Epithelial cell of esophagus (primary cell): ENCODE results near the gene RAB26.

Experiments used
- DNase-seq: peaks from one replicate; pipeline ENCODE4 v3.0.0; 2010; ENCODE audit warnings: low read depth
- H3K4me3 ChIP-seq: 2 replicates; pipeline ENCODE4 v1.5.1; 2011; ENCODE audit warnings: mild to moderate bottlenecking, low read length, control low read depth
- CTCF ChIP-seq: IDR thresholded peaks from 2 replicates; pipeline ENCODE4 v1.5.1; 2011; ENCODE audit warnings: low read depth, mild to moderate bottlenecking, low read length, control low read depth, inconsistent platforms; ENCODE audit not compliant: insufficient read depth; ENCODE audit errors: missing control alignments

RAB26 gene

GRCh38 chr16:2171601-2172178, 23.3 kb downstream of the RAB26 start:
- TF ChIP-seq CTCF: no peak
- no peak overlapping the region for H3K4me3 ChIP-seq
- no peak for DNase-seq

GRCh38 chr16:2172688-2173335, 24.4 kb downstream of the RAB26 start:
- no peak for DNase-seq
- H3K4me3 ChIP-seq: no peak overlapping the region
- TF ChIP-seq CTCF: no peak

GRCh38 chr16:2173366-2173765, 24.9 kb downstream of the RAB26 start:
- H3K4me3 ChIP-seq: no peak overlapping the region
- DNase-seq: no peak
- TF ChIP-seq CTCF: no peak

GRCh38 chr16:2173916-2174315, 25.5 kb downstream of the RAB26 start:
- no peak overlapping the region for H3K4me3 ChIP-seq
- TF ChIP-seq CTCF: no peak
- DNase-seq: no peak

- no peak for TF ChIP-seq CTCF
- H3K4me3 ChIP-seq: no peak overlapping the region
- no peak for DNase-seq
Measured at GRCh38 chr16:2174396-2175131, 26.1 kb downstream of the RAB26 start.

GRCh38 chr16:2175454-2175853, 27.0 kb downstream of the RAB26 start:
- no peak overlapping the region for H3K4me3 ChIP-seq
- DNase-seq: no peak
- no peak for TF ChIP-seq CTCF
